Neuron (in vitro differentiated cells): ENCODE measurements around the gene ORC1.
"Not testable (repeated sequence)": the region's sequence is repeated elsewhere in the genome, so short reads cannot be mapped to it uniquely, and the experiment has no call there.

ENCODE experiments used
- H2AFZ ChIP-seq: one replicate; pipeline ENCODE4 v1.6.1; 2013; ENCODE audit warnings: low read depth, mild to moderate bottlenecking, inconsistent platforms, low read length, moderate library complexity
- H3K27me3 ChIP-seq: one replicate; pipeline ENCODE4 v1.6.1; 2013; ENCODE audit warnings: low read length; ENCODE audit not compliant: insufficient read depth
- H3K36me3 ChIP-seq: one replicate; pipeline ENCODE4 v1.6.1; 2013; ENCODE audit warnings: low read length; ENCODE audit not compliant: insufficient read depth
- H3K4me1 ChIP-seq: one replicate; pipeline ENCODE4 v1.6.1; 2013; ENCODE audit warnings: low read length; ENCODE audit not compliant: insufficient read depth
- H3K4me3 ChIP-seq: 2 replicates; pipeline ENCODE4 v1.5.1; 2013; ENCODE audit warnings: mild to moderate bottlenecking, low read length, moderate library complexity
- H3K9me3 ChIP-seq: one replicate; pipeline ENCODE4 v1.6.1; 2013; ENCODE audit warnings: low read length

The ORC1 gene

DNA sequence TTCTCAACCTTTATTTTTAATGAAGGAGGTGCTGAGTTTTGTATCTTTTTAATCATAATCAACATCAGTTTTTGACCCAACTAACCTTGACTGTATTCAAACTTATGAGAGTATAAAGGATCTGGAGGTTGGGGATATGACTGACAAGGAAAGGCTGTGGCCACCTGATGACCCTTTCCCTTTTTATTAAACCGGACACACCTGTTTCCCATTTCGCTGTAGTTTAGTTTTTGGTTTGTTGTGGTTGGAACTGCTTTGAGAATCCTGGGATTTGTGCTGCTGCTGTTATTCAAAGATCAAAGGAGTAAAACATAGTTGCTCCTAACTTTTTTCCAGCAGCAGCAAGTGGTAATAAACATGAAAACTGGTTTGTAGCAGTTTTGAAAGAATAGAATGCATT, 12.6 kb upstream of the ORC1 start:
- Histone ChIP-seq H2AFZ (no peak overlapping the region), H3K36me3 (peaks cover 89% of the 10 kb centered on the region), H3K4me1 (no peaks in the 10 kb centered on the region), H3K4me3 (no peak overlapping the region), H3K27me3 (no peaks in the 10 kb centered on the region), H3K9me3 (no peaks in the 10 kb centered on the region)

DNA sequence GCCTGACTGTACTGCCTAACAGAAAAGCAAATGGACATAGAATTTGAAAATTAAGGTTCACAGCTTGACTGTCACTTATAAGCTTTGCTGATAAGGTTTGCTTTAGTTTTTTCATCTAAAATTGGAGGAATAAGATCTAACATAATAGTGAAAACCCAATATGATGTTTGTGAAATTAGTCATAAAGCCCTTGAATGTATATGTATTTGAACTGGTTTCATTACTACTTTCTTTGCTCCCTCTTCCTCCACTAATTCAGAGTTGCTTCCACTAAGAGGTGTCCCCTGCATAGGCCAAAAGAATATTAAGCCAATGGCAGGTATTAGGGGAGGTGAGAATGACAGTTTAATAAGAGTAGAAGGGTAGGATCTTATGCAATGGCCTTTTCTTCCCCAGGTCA, 10.7 kb upstream of the ORC1 start:
- H3K27me3 ChIP-seq: no peaks in the 10 kb centered on the region
- no peaks in the 10 kb centered on the region for H3K4me1 ChIP-seq
- H2AFZ ChIP-seq: no peak overlapping the region
- H3K4me3 ChIP-seq: no peak overlapping the region
- H3K9me3 ChIP-seq: no peaks in the 10 kb centered on the region
- peaks cover 88% of the 10 kb centered on the region for H3K36me3 ChIP-seq

DNA sequence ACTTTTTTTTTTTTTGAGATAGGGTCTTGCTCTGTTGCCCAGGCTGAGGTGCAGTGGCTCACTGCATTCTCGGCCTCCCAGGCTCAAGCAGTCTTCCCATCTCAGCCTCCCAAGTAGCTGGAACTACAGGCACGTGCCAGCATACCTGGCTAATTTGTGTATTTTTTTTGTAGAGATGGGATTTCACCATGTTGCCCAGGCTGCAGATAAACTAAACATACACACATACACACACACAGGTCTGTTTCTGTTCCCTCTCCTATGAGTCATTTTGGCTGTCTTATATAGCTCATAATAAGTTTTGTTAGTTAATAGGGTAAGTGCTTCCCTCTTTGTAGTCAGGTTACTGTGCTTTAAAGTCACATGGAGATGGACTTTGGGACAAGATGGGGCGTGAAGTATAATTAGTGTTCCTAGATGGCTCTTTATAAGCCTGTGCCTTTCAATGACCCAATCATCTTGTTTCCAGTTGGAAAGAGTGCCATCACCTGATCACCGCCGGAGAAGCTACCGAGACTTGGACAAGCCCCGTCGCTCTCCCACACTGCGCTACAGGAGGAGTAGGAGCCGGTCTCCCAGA, 9.3 kb upstream of the ORC1 start:
- Histone ChIP-seq H3K4me3 (no peak overlapping the region), H3K4me1 (no peaks in the 10 kb centered on the region), H2AFZ (no peak overlapping the region), H3K27me3 (no peaks in the 10 kb centered on the region), H3K9me3 (no peaks in the 10 kb centered on the region), H3K36me3 (peaks cover 94% of the 10 kb centered on the region)

DNA sequence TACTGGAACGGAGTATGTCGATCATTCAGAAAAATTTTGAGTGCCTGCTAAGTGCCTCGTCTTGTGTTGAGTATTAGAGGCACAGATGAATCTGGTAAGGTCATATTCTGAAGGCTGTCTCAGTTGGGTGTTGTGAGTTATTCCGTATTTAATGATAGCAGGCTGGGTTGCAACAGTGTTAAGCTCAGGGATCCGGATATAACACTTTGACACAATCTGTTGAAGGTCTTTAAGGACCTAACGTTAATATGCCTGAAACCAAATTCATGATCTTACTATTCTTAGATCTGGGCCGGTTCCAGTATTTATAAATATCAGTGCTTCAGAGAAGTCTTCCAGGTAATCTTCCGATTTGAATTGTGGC, 734 bp upstream of the ORC1 start:
- H2AFZ ChIP-seq: peak overlapping the region; percentile 87
- H3K4me1 ChIP-seq: peaks cover 21% of the 10 kb centered on the region
- peak overlapping the region; percentile 91 for H3K4me3 ChIP-seq
- H3K36me3 ChIP-seq: peaks cover 47% of the 10 kb centered on the region
- no peaks in the 10 kb centered on the region for H3K27me3 ChIP-seq
- no peaks in the 10 kb centered on the region for H3K9me3 ChIP-seq

DNA sequence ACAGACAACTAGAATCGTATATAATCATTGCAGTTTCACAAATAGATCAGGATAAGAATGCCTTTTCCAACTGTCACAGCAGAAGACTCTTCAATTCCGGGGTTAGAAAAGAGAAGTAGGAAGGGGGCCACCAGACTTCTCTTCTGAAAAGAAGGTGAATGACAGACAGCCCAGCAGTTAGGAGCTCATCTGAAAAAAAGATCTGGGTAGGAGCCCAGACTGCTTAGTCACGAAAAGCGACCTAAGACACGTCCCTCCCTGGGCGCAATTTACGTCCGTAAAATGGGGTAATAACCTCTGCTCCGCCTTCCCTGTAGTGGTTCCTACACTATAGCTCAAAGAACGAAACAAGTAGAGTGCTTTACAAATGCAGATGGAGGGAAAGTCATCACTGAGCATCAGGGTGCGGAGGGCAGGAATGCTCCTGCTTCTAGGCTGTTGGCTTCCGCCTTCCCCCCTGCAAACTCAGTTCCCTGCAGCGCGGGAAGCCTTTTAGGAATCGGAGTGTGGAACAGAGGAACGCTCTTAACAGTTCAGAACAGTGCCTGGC, 582 bp downstream of the ORC1 start:
- Histone ChIP-seq H3K36me3 (peaks cover 44% of the 10 kb centered on the region), H3K9me3 (no peaks in the 10 kb centered on the region), H3K4me1 (peaks cover 21% of the 10 kb centered on the region), H3K27me3 (no peaks in the 10 kb centered on the region), H3K4me3 (peak overlapping the region; percentile 91), H2AFZ (peak overlapping the region; percentile 87)

DNA sequence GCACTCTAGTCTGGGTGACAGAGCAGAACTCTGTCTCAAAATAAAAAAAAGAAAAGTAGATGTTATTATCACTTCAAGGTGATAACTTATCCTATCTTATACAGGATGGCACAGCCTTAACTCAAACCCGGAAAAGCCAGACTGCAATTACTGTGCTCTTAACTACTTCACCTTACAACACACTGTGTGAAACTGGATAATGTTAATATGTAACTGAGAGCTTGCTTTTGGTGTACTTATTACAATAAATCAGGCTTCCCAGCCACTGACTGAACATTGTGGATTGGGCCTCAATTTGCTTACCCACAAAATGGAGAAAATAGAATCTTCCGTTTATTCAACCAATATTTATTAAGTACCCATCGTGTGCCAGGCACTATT, 1.4 kb downstream of the ORC1 start:
- Histone ChIP-seq H3K4me1 (peaks cover 21% of the 10 kb centered on the region), H3K36me3 (peaks cover 41% of the 10 kb centered on the region), H3K9me3 (no peaks in the 10 kb centered on the region), H2AFZ (no peak overlapping the region), H3K27me3 (no peaks in the 10 kb centered on the region), H3K4me3 (peak overlapping the region; percentile 91)

DNA sequence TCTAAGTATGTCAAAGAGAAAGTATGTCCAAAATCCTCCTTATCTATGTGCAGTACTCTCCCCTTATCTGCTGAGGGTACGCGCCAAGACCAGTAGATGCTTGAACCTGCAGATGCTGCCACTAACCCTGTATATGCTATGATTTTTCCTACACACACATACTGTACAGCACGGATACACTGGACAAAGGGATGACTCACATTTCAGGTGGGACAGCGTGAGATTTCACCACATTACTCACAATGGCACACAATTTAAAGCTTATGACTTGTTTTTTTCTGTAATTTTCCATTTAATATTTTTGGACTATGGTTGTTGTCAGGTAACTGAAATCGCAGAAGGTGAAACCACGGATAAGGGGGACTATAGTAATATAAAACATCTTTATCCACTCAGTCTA, 4.1 kb downstream of the ORC1 start:
- H2AFZ ChIP-seq: no peak overlapping the region

DNA sequence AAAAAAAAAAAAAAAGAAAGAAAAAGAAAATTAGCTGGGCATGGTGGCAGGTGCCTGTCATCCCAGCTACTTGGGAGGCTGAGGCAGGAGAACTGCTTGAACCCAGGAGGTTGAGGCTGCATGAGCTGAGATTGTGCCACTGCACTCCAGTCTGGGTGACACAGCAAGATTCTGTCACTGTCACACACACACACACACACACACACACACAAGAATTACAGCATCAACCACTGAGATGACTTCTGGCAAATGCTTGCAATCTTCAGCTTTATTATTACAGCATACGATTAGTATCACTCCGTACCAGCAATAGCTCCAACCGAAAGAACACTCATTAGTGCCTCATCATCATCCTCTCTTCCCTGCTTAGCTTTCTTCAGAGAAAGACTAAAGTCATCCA, 4.6 kb downstream of the ORC1 start:
- peaks cover 60% of the 10 kb centered on the region for H3K36me3 ChIP-seq
- H3K4me1 ChIP-seq: peaks cover 15% of the 10 kb centered on the region
- H3K9me3 ChIP-seq: no peaks in the 10 kb centered on the region
- no peak overlapping the region for H2AFZ ChIP-seq
- H3K4me3 ChIP-seq: no peak overlapping the region
- no peaks in the 10 kb centered on the region for H3K27me3 ChIP-seq

More for the DNA sequence above, 4.1 kb downstream of the ORC1 start:
- Histone ChIP-seq H3K27me3 (no peaks in the 10 kb centered on the region), H3K9me3 (no peaks in the 10 kb centered on the region), H3K36me3 (peaks cover 55% of the 10 kb centered on the region), H3K4me1 (peaks cover 15% of the 10 kb centered on the region), H3K4me3 (no peak overlapping the region)

DNA sequence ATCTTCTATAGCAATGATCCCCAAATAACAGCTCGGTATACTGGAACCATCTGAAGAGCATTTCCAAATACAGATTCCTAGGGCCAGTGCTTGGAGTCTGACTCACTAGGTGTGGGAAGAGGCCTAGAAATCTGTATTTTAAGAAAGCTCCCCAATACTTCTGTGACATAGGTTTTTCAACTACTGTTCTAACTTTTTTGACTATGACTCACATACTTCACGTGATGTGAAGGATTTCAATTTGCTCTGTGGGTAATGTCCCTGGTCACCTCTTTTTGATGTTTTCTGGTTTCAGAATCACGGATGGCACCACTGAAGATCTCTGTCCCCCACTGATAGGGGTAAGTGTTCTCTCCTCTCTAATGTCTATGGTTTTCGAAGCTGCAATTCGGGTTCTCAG, 11.0 kb downstream of the ORC1 start:
- Histone ChIP-seq H2AFZ (no peak overlapping the region), H3K9me3 (no peaks in the 10 kb centered on the region), H3K36me3 (peaks cover 79% of the 10 kb centered on the region), H3K4me3 (no peak overlapping the region), H3K27me3 (no peaks in the 10 kb centered on the region), H3K4me1 (no peaks in the 10 kb centered on the region)

DNA sequence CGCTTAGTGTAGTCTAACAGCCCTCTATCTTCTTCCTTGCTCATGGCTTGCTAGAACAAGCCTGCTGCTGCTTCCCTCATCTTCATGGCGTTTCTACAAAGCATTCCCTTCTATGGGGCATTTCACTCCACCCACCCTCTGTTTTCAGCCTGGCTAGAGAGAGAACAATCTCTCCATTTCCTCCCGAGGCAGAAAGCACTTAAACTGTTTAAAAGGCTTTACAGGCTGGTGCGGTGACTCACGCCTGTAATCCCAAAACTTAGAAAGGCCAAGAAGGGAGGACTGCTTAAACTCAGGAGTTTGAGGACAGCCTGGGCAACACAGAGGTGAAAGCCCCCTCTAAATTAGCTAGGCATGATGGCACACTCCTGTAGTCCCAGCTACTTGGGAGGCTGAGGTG, 17.8 kb downstream of the ORC1 start:
- no peak overlapping the region for H2AFZ ChIP-seq
- no peaks in the 10 kb centered on the region for H3K9me3 ChIP-seq
- H3K4me3 ChIP-seq: no peak overlapping the region
- H3K4me1 ChIP-seq: no peaks in the 10 kb centered on the region
- H3K36me3 ChIP-seq: peaks cover 83% of the 10 kb centered on the region
- no peaks in the 10 kb centered on the region for H3K27me3 ChIP-seq

DNA sequence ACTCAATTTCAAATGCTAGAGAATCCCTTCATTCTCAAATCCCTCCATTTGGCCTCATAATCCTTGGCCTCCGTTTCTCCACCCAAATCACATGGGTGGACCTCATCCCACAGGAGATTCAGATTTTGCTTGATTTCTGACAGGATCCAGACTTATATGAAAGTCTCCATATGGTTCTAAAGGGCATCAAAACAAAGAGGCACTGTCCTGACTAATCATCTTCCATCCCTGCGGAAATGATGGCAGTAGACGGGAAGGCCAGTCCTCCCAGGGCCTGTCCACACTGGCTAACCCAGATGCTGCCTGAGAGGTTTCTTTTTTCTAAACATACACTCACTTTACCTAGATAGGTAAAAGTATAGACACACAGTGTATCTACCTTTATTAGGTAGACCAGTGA, 18.8 kb downstream of the ORC1 start:
- peaks cover 89% of the 10 kb centered on the region for H3K36me3 ChIP-seq
- no peaks in the 10 kb centered on the region for H3K27me3 ChIP-seq
- H3K4me3 ChIP-seq: no peak overlapping the region
- no peak overlapping the region for H2AFZ ChIP-seq
- no peaks in the 10 kb centered on the region for H3K9me3 ChIP-seq
- no peaks in the 10 kb centered on the region for H3K4me1 ChIP-seq

DNA sequence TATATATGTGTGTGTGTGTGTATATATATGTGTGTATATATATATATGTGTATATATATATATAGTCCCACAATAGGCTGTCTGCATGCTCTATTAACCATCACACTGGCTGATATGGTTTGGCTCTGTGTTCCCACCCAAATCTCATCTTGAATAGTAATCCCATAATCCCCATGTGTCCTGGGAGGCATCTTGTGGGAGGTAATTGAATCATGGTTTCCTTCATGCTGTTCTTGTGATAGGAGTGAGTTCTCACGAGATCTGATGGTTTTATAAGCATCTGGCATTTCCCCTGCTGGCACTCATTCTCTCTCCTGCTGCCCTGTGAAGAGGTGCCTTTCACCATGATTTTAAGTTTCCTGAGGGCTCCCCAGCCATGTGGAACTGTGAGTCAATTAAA, 34.4 kb downstream of the ORC1 start:
- not testable (repeated sequence) for H3K4me1 ChIP-seq, H2AFZ ChIP-seq, H3K27me3 ChIP-seq, H3K4me3 ChIP-seq, H3K9me3 ChIP-seq
- peaks cover 26% of the 10 kb centered on the region for H3K36me3 ChIP-seq

DNA sequence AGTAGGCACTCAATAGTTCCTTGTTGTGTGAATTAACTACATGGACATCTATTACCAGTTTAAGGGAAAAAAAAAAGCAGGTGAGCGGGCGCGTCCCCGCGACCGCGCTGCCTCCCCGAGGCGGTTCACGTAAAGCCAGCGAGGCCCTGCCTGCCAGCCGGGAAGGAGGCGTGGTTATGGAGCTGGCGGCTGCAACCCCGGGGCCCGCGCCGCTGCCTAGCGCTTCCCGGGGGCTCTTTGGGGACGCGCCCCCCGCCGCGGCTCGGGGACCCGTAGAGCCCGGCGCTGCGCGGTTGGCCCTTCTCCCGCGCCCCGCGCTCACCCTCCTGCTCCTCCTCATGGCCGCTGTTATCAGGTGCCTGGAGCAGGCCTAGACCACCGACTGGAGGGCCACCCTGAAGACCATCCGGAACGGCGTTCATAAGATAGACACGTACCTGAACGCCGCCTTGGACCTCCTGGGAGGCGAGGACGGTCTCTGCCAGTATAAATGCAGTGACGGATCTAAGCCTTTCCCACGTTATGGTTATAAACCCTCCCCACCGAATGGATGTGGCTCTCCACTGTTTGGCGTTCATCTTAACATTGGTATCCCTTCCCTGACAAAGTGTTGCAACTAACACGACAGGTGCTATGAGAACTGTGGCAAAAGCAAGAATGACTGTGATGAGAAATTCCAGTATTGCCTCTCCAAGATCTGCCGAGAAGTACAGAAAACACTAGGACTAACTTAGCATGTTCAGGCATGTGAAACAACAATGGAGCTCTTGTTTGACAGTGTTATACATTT, 35.6 kb downstream of the ORC1 start:
- Histone ChIP-seq H3K4me1 (peaks cover 10% of the 10 kb centered on the region), H3K27me3 (no peaks in the 10 kb centered on the region), H3K36me3 (peaks cover 17% of the 10 kb centered on the region), H3K4me3 (no peak overlapping the region), H3K9me3 (no peaks in the 10 kb centered on the region), H2AFZ (no peak overlapping the region)
